ENCODE results near the gene ARHGEF12. TPM values are rescaled to one million over a fixed set of nuclear protein-coding genes. Genes with fewer than 3 reads are reported as not detected.

ARHGEF12 gene
- total RNA-seq, 2 donors from 2014 or later: 46.5 to 71.1 TPM

- Histone ChIP-seq H3K27me3 (no peaks in the 10 kb centered on the region), H3K4me1 (no peaks in the 10 kb centered on the region), H3K27ac (no peak overlapping the region), H3K36me3 (replicated peaks in 1 of 2; ENCODE audit: insufficient read depth in 1 of 2, low read depth in 2 of 2) (no peaks in the 10 kb centered on the region), H3K9me3 (no peaks in the 10 kb centered on the region), H3K4me3 (no peak overlapping the region)
- WGBS, 2 donors: 32 to 46% methylated on average over 14 to 20 of the region's 20 CpGs
- TF ChIP-seq, protein P1, sequence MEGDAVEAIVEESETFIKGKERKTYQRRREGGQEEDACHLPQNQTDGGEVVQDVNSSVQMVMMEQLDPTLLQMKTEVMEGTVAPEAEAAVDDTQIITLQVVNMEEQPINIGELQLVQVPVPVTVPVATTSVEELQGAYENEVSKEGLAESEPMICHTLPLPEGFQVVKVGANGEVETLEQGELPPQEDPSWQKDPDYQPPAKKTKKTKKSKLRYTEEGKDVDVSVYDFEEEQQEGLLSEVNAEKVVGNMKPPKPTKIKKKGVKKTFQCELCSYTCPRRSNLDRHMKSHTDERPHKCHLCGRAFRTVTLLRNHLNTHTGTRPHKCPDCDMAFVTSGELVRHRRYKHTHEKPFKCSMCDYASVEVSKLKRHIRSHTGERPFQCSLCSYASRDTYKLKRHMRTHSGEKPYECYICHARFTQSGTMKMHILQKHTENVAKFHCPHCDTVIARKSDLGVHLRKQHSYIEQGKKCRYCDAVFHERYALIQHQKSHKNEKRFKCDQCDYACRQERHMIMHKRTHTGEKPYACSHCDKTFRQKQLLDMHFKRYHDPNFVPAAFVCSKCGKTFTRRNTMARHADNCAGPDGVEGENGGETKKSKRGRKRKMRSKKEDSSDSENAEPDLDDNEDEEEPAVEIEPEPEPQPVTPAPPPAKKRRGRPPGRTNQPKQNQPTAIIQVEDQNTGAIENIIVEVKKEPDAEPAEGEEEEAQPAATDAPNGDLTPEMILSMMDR (IDR thresholded peaks at IDR 0.05): no peak
- TF ChIP-seq POLR2A (IDR thresholded peaks at IDR 0.05): no peak
- intact Hi-C loops (cut with DNase I): loop anchor here (5.0 to 10.0 kb wide), 3 partner anchors 172 to 444 kb away; no protein-coding TSS in a partner anchor
- DNase-seq (no peak), ATAC-seq (no peak)
These were observed 174.3 kb downstream of the ARHGEF12 start for GRCh38 chr11:120510406-120511115.

- Histone ChIP-seq H3K9me3 (no peaks in the 10 kb centered on the region), H3K27ac (no peak within 1 kb of the TSS), H3K4me1 (no peaks in the 10 kb centered on the region), H3K27me3 (no peaks in the 10 kb centered on the region), H3K4me3 (no peak within 1 kb of the TSS), H3K36me3 (replicated peaks in 1 of 2; ENCODE audit: insufficient read depth in 1 of 2, low read depth in 2 of 2) (no peaks in the 10 kb centered on the region)
- TF ChIP-seq POLR2A (IDR thresholded peaks at IDR 0.05): no peak
- TF ChIP-seq, protein P1 (IDR thresholded peaks at IDR 0.05): peak; percentile 84 to 96 (median 93)
- intact Hi-C loops (cut with DNase I): loop anchor here (5.0 to 10.0 kb wide), 3 partner anchors 171 to 444 kb away; no protein-coding TSS in a partner anchor
- WGBS, 2 donors: 1% methylated on average over 40 of the region's 95 CpGs; no CpG with 5 or more reads in 1 of the 2 donors
- DNase-seq: peak; percentile 79 to 85 (median 82)
- ATAC-seq: peak; percentile 90
These were observed 175.1 kb downstream of the ARHGEF12 start, which contains the start of gene GRIK4 for GRCh38 chr11:120511116-120511819. Gene GRIK4, plus strand, starts transcription at chr11:120511748. Its CDS starts 148,571 bp downstream, at chr11:120660319.

DNA sequence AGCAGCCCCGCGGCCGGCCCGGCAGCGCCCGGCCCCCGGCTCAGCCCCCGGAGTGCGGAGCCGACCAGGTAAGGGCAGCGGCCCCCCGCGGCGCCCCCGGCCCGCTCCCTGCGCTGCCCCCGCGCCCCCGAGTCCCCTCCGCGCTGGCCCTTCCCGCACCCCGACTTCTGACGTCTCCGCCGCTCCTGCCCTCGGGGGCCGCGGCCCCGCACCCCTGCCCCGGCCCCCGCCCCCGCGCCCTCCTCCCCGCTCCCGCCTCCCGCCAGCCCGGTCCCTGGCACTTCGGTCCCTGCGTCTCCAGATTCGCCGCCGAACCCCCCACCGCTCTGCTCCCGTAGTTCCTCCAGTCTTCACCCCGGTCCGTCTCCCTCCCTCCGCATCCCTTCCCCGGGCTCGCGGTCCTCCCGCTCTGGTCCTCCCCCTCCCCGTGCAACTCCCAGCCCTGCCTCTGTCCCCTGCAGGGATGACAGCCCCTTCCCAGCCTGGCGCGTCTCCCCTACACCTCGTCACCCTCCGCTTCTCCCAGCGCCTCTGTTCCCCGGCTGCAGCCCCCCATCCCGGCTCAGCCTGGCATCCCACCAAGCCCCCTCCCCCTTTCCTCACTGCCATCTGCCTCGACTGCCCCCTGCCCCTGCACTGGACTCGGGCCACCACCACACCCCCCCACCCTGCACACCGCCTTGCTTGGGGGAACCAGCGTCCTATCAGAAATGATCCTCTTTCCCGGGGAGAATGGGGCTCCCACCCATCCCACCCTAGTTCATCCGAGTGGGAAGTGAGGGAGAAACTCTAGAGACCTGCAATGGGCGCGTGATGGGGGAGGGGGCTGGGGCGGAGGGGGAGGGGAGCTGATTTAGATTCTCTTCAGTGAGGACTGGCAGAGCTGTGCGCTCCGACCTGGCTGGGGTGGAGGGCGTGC is 175.9 kb downstream of the ARHGEF12 start:
- intact Hi-C loops (cut with DNase I): loop anchor here (5.0 to 10.0 kb wide), 3 partner anchors 170 to 443 kb away; no protein-coding TSS in a partner anchor
- H3K27me3 ChIP-seq: no peaks in the 10 kb centered on the region
- DNase-seq (no peak), ATAC-seq (no peak)
- no peaks in the 10 kb centered on the region for H3K36me3 ChIP-seq (replicated peaks in 1 of 2; ENCODE audit: insufficient read depth in 1 of 2, low read depth in 2 of 2)
- WGBS, 2 donors: 10 to 14% methylated on average over 29 to 34 of the region's 73 CpGs
- H3K27ac ChIP-seq: no peak overlapping the region
- H3K4me3 ChIP-seq: no peak overlapping the region
- no peaks in the 10 kb centered on the region for H3K4me1 ChIP-seq
- H3K9me3 ChIP-seq: no peaks in the 10 kb centered on the region
- no peak for TF ChIP-seq POLR2A (IDR thresholded peaks at IDR 0.05)

DNA sequence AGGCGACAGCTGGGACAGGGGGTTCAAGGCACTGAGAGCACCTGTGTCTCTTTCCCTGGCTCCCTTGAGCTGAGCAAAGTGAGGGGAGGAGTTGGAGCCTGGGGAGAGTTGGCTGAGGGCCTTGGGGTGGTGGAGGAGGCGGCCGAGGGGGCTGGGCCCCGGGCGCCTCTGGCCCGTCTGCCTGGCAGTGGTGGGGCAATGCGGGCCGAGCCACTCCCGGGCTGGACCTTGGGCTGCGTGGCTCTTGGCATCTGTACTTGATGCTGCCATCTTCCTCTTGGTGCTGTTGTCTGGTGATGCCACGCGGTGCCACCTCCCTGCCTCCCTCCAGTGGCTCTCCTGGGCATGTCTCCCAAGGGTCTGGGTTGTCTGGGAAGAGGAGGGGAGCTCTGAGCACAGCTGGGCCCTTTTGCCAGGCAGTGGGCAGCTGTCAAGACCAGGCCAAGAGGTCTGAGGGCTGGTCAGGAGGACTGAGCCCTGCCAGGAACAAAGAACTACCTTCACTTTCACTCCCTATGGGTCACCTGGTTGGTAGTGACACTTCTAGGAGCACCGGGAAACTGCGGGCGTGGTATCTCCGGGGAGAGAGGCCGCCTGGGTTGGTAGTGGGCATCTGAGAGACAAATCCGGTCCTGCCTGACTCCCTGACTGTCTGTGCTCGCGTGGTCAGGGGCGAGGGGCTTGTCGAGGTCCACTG is 176.7 kb downstream of the ARHGEF12 start:
- H3K36me3 ChIP-seq (replicated peaks in 1 of 2; ENCODE audit: insufficient read depth in 1 of 2, low read depth in 2 of 2): no peaks in the 10 kb centered on the region
- H3K4me3 ChIP-seq: no peak overlapping the region
- intact Hi-C loops (cut with DNase I): loop anchor here (5.0 to 10.0 kb wide), 3 partner anchors 169 to 442 kb away; no protein-coding TSS in a partner anchor
- no peak for DNase-seq
- no peaks in the 10 kb centered on the region for H3K4me1 ChIP-seq
- 47 to 52% methylated on average over 10 to 22 of the region's 22 CpGs for WGBS, 2 donors
- H3K27me3 ChIP-seq: peaks cover 0 to 3% of the 10 kb centered on the region in 2 donors
- no peak for ATAC-seq
- H3K27ac ChIP-seq: no peak overlapping the region
- TF ChIP-seq, protein P1 (IDR thresholded peaks at IDR 0.05): no peak
- TF ChIP-seq POLR2A (IDR thresholded peaks at IDR 0.05): no peak
- H3K9me3 ChIP-seq: no peaks in the 10 kb centered on the region
